Measurements from ENCODE around the gene METTL5.
"Not testable (repeated sequence)": the region's sequence is repeated elsewhere in the genome, so short reads cannot be mapped to it uniquely, and the experiment has no call there.

- TF ChIP-seq TEAD2 (tag; IDR thresholded peaks at IDR 0.05); SMC3 (conservative IDR thresholded peaks at IDR 0.05; ENCODE audit: insufficient read depth, low read depth, low read length); MAX (CRISPR knock-in tag; IDR thresholded peaks at IDR 0.05); PRDM10 (IDR thresholded peaks at IDR 0.05; ENCODE audit: partially characterized antibody); HBP1 (CRISPR knock-in tag; IDR thresholded peaks at IDR 0.05); ZNF644 (tag; IDR thresholded peaks at IDR 0.05; ENCODE audit: low read depth); ZNF239 (CRISPR knock-in tag; IDR thresholded peaks at IDR 0.05); EP300 (IDR thresholded peaks at IDR 0.05; ENCODE audit: low read length): not testable (repeated sequence)
Observed at GRCh38 chr2:169871369-169871768, 46.7 kb upstream of the METTL5 start.

Data from K562 (cell line).